Activated CD4-positive, alpha-beta T cell treated with anti-CD3 and anti-CD28 coated beads, Interleukin-2, amount 50 U/mL, for 48 hours (primary cell): ENCODE measurements around the gene SIN3A.

ENCODE experiments used
- DNase-seq, 2 experiments: peaks; one replicate each; pipeline ENCODE4 v3.0.0-alpha.2; 2020

The SIN3A gene

DNA sequence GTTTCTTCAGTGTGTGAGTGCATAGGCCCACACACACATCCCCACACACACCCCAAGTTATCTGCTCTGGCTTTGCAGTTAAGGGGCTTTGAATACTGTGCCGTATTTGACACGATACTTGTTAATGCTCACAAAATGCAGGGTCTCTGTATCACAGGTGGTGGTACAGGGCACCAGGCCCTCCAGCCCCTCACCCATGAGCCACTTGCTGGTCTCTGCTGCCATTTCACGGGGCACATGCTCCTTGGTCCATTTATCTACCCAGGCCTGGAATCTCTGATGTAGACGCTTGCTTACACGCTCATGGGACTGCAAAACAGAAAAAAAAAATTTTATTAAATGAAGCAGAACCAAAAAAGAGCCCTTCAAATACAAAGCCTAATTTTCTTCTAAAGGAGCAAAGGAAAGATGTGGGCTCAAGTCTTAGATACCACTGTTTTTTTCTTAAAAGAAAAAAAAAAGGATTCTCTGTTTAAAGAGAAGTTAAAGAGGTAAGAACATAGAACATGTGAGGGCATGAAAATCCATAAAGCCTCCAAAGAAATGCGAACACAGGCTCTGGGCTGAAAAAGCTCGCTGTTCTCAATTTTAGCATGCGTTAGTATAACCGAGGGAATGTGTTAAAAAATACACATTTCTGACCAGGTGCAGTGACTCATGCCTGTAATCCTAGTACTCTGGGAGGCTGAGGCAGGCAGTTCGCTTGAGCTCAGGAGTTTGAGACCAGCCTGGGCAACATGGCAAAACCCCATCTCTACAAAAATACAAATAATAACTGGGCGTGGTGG is 79.4 kb downstream of the SIN3A start:
- no peak for DNase-seq

DNA sequence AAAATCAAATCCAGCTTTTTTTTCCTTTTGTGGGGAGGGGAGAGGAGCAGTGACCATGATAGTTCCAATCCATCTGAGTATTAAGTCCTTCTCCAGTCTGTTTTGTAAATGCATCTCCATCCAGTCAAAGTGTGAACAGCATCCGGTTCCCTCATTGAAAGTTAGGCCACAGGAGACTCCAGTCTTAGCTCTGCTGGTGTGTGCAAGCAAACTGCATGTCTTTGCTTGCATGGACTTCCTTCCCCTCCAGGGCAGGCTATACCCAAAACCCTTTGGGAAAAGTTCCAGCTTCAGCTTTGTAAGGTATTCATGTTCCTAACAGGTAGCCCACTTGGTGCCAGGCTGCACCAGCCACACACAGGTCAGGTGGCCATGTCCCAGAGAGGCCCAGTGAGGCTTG is 80.0 kb downstream of the SIN3A start:
- DNase-seq: no peak

DNA sequence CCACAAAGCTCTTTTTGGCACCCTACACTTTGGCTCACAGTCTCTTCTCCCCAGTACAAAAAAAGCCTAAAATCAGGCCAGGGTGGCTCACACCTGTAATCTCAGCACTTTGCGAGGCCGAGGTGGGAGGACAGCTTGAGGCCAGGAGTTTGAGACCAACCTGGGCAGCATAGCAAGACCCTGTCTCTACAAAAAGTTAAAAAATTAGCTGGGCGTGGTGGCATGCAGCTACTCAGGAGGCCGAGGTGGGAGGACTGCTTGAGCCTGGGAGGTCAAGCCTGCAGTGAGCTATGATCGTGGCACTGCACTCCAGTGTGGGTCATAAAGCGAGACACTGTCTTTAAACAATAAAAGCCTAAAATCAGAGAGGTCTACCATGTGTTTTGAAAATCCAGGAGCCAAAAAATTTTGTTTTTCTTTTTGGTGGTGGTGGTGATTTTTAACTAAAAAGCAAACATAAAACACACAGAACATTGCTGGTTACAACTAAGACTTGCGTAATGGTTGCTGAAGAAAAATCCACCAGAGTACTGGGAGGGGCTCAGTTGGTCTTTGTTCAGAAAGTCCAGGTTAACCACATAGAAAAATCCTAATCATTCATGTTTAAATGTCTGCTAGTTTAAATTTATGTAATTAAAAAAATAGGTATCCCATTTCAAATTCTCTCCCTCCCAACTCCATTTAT is 81.5 kb downstream of the SIN3A start:
- DNase-seq: no peak

DNA sequence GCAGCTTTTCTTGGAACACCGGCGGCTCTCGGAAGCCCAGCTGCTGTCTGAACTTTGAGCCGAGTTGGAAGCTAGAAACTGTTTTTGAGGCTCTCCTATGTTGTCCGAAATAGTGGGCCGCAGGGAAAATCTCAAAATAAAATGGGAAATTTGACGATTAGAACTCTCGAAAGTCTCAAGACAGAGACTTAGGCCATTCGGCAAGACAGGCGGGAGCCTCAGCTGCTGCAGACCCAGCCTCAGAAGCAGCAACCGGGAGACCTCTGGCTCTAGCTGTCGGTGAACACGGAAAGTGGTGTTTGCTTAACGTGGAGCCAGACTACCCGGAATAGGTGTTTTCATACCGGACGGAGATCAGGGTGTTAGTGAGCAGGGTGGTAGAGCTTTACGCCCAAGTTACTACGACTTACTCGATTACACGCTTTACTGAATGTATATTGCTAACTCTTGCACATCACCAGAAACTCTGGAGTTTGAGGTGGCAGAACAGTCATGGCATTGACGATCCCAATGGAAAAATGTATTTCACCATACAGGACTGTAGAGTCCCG is 82.7 kb downstream of the SIN3A start:
- DNase-seq: peak in 1 of 2 experiments; percentile 32

DNA sequence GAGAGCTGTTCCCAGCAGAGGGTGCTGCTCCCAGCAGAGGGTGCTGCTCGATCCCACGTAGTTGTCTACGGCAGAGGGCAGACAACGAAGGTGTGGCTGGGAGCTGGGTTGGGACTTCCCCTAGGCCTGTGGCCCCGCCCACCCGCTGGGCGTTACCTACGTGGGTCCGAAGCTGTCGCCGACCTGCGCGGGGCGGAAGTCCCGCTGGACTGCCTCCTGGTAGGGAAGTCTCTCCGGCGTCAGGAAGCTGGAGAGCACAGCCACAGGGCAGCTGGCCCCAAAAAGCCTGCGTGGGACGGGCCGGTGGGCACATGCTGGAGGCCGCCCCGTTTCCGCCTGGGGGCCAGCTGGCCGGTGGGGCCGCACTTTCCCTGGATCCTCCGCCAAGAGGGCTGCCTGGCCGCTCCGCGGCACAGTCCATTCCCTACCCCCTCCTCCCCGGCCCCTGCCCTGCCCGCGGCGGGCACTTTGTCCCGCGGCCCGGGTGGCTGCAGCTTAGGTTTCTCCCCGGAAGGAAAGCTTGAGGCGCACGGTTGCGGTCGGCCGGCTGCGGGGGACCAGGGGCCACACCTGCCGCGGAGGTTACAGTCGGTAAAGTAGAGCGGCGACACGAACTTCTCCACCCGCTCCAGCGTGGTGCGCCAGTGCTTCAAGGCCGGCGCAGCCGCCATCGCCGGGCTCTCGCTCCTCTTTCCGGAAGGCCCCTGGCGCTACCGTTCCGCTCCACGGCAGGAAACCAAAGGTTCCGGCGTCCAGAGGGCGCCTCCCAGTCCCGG is 83.4 kb downstream of the SIN3A start, which contains the start of gene MAN2C1:
TSS of gene MAN2C1 (minus strand) at position 695 of the 776 bp plus-strand sequence. CDS start at position 671, 24 bp downstream.
- peak; percentile 96 to 97 for DNase-seq

DNA sequence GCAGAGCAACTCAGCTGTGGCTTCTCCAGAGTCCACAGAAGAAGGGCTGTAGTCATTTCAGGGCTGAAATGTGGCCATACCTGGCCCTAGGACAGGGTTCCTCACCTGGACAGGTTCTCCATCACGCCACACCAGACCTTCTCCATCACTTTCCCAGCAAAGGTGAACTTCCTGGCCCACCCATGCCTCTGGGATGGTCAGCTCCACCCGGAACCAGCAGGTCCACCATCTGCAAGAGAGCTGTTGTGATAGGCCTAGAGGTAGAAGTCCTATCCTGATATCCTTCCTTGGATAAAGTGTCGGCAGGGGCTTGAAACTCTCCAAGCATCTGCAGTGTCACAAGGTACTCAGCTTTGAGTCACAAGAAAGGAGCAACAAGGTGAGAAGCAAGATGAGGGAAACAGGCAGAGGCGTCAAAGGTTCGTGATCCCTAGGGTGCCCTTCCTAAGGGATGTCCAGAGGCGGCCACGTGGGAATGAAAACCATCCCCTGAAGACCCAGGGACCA is 84.0 kb downstream of the SIN3A start:
- no peak for DNase-seq

DNA sequence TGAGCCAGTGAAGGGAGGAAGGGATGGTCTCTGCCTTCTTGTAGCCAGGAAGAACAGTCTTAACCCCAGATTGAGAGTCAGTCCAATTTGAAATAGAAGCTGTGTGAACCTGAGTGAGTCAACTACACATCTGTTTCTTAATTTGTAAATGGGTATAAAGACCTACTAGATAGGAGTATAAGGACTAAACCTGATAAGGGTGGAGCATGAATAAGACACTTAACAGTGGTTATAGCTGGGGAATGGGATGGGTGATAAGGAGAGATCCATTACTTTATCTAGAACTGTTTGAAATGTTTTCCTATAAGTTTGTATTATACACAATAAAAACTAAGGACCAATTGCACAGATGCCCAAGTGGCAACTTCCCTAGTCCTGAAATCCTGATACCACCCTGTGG is 84.5 kb downstream of the SIN3A start:
- DNase-seq: no peak

DNA sequence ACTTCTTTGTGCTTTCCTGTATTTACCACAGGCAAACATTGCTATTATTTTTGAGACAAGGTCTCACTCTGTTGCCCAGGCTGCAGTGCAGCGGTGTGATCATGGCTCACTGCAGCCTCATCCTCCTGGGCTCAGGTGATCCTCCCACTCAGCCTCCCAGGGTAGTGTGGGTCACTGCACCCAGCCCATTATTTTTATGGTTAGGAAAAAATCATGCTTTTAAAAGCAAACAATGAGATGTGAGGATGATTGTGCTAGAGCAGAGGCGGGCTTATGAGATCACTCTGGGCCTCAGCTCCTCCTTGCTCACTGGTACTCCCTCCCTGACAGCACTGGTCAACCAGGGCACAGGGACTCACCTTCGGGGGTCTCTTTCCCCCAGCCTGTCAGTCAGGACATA is 85.3 kb downstream of the SIN3A start:
- DNase-seq: no peak

DNA sequence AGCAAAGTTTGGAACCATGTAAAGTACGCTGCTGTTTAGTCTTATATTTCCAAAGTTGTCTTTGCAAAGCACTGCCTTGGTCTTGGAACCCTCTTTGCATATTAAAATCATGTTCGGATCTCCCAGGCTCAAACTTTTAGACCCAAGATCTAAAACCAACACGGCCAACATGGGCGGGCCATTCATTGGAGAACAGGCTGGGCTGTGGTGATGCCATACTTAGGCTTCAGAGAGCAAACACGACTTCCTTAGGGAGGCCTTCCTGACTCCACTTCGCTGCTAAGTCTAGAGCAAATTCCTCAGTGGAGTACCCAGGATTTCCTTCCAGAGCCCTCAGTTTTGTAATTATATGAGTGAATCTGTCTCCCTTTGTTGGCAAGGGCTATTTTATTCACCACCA is 86.6 kb downstream of the SIN3A start:
- DNase-seq: no peak

DNA sequence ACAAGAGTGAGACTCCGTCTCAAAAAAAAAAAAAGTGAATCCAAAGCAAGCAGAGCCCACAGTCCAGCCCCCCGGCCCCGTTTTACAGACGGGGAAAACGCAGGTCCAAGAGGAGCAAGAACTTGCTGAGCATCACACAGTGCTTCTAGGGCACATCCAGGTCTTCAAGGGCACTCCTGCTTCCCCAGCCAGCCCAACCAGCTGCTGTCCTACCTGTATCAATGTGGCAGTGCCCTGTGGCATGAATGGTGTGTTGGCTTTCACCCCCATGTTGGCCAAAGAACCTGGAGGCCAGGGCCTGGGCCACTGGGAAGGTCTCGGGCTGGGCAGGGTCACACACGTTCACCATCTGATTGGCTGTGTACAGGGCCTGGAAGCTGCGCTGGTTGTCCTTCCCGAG is 87.7 kb downstream of the SIN3A start:
- no peak for DNase-seq

DNA sequence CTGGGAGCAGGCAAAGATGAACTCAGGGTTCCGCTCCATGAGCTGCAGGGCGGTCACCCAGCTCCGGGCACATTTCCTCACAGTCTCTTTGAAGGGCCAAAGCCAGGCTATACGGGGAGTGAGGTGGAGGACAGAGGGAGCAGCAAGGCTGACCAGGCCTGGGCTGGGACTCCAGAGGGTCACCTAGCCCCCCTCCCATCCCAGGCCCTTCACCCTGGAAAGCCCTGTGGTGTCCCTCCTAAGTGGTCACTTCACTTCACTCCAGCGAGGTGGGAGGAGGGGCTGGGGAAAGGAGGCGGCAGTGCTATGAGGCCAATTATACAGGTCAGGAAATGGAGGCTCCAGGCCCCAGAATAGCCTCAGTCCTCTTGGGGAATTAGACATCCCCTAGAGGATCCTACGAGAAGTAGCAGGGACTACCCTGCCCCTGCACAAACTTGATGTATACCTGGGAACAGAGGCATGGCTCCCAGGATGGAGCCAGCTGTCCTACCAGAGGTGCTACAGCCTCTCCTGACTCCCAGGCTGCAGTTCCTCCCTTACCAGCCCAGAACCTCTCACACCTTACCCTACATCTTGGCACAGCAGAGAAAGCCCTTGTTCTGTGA is 88.7 kb downstream of the SIN3A start:
- DNase-seq: no peak

DNA sequence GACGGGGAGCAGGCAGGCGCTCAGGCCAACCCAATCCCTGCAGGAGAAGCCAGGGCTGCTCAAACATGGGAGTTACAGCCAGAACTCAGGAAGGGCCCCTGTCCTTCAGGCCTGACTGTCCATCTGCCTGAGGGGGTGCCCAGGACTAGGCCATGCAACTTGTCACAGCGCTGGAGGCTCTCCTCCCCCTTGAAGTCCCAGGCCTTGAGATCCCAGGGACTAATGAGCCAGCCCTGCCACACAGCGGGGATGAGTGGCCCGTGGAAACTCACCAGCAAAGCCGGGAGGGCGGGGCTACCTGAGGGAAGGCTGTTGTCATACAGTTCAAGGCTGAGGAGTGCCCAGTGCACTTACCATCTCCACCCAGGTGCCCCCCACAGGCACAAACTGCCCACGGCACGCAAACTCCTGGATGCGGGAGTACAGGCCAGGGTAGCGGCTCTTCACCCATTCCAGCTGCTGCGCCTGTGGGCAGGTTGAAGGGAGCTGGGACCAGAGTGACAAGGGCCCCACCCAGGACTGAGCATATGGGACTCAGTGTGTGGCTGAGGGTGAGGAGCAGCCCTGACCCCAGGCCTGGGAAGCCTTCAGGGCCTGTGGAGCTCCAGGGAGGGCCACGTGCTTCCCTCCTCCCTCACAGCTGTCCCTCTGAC is 89.4 kb downstream of the SIN3A start:
- no peak for DNase-seq

DNA sequence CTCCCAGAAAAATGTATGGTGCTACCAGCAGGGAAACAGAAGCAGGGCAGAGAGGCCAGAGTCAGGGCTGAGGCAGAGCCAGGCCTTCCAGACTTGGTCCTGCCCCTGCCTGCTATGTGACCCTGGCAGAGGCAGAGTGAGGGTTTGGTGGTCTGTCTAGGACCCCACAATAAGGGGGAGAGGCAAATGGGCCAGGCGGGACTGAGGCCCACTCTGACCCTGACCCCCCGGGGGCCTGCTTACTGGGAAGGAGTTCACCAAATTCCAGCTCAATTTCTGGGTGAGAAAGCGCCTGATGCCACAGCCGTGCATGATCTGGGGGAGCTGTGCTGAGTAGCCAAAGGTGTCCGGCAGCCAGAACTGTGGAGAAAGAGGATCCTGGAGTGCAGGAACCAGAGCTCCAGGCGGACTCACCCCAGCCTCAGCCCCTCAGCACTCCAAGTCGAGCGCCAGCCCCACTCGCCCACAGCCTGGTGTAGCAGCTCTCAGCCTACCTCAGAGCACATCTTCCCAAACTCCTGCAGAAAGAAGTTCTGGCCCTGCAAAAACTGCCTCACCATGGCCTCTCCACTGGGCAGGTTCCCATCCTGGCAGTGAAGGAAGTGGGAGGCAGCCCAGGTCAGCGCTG is 90.0 kb downstream of the SIN3A start:
- DNase-seq: no peak

DNA sequence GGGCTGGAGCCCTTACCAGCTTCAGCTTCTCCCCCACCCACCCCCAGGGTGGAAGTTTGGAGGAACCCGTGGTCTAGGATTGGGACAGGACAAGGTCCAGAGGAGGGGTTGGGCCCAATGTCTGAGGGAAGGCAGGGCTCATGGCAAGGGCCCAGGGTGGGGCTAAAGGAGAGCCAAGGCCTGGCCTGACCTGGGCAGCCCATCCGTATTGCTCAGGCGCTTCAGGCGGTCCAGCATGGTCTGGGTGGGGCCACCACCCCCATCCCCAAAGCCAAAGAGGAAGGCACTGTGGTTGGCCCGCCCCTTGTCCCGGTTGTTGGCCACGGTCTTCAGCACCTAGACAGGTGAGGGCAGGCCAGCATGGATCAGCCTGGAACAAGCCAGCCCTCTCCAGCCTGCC is 90.6 kb downstream of the SIN3A start:
- no peak for DNase-seq

DNA sequence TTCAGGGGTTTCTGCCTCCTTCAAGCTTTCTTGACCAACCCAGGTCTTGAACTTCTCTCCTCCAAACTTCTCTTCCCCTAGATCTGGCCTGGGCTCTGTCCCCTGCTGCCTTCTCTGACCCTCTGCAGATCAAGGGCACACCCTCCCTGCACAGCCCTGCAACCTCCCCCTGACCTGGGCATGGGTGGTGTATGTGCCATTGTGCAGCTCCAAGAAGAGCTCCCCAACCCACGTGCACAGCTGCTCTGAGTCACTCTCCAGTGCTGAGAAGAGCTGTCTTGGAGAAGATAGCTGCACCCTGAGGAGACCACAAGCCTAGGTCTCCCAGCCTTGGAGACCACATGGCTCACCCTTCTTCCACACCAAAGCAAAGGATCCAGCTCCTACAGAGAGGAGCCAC is 91.1 kb downstream of the SIN3A start:
- no peak for DNase-seq

DNA sequence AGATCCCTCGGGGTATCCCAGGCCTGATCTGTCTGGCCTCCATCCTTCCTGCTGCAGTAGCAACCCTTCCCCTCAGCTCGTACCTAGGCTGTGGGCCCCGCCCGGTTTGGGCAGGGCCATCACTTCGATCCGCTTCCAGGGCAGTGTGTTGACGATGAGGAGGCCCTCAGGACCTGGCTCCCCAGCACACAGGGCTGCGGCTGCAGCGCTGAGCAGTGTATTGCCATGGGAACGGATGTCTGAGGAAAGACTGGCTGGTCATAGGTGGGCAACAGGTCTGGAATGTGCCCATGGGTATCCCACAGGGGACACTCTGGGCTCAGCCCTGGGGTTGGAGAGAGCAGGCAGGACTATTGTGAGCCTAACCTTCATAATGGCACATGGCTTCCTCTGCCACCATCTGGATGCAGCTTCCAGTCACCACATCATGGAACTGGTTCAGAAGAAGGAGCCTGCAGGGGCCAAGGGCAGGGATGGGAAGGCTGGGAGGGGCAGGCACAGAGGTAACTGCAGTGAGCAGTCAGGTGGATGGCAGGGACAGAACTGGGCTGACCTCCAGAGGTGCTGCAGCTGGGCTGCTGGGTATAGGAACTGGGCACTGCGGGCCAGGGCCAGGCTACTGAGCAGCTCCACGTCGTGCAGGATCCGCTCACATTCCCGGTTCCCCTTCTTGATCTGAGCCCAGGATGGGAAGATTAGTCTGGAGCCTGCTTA is 91.8 kb downstream of the SIN3A start:
- DNase-seq: no peak

DNA sequence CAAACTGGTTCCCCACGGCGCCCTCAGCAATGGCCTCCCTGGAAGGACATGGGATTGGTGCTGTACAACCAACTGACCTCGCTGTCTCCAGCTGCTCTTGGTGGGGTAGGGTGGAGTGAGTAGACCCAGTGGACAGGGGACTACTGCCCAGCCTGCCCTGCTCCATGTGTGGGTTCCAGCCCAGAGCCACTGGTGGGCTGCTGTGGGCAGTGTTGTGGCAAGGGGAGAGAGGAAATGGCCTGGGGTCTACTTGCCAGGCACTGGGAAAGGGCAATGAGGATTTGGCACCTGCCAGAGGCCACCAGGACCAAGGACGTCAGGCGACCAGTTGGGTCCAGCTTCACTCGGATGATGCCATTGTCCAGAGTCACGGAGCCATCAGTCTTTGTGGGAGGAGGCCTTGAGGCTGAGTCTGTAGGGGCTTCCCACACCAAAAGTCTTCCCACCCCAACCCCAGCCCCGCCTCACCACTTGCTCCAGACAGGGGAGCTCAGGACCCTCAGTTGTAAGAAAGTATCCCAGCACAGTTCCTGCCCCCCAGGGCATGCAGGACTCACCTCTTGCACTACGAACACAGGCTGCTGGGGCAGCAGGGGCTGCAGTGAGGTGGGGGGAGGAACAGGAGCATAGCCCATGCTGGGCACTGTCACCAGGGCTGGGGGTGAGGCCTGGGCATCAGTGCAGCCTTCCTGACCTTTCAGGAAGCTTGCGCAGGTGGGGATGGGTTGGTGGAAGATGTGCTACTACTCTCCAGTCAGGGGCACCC is 92.5 kb downstream of the SIN3A start:
- DNase-seq: no peak

DNA sequence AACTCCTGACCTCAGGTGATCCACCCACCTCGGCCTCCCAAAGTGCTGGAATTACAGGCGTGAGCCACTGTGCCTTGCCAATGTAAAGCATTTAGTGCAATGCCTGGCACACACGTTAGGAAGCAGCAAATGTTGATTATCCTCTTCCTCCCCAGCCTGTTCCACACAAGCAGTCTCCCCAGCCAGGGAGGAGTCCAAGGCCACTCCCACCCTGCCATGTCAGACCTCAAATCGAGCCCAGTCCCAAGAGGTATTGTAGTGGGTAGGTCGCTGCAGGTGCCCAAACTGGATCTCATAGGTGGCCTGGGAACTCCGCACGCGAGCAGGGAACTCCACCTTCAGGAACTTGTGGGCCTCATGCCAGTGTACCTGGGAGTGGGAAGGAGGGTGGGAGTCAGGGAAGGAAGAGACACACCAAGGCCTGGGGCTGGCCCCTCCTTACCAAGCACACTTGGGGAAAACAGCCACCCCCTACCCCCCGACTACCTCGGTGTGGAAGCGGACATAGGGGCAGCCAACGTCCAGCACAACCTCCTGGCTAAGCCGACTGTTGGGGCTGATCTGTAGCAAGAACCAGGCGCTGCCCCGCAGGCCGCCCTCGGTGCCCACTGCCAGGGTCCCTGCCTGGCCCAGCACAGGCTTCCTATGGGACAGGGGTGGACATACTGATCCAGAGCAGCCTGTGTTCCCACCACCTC is 93.4 kb downstream of the SIN3A start:
- no peak for DNase-seq

DNA sequence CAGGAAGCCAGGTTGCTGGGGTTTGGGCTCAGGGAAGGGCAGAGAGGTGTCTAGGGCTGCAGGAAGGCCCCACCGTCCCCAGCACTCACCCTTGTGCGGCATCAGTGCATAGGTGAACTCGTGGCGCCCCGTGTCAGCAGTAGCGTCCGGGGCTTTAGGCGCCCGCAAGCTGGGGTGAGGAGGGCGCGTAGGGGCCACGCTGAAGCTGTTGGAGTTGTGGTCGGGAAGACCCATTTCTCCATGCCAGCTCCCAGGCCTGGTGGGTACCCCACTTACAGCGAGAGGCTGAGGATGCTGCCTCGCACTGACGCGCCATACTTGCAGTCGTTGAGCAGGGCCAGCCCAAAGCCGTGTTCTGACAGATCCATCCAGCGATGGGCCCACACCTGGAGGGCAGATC is 95.0 kb downstream of the SIN3A start:
- no peak for DNase-seq

DNA sequence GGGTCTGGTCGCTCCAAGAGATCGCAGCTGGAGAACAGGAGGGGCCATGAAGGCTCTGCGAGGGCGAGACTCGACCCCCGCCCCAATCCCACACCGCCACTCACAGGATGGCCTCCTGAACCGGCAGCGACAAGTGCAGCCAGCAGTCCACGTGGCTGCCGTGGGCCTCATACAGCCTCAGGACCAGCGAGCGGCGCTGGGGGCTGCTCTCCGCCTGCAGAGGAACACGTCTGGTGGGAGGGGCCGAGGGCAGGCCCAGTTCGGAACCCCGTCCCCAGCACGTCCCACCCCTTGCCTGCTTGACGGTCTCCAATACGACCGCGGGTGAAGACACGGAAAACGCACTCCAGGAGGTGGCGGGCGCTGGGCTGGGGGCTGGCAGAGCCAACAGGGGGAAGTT is 95.5 kb downstream of the SIN3A start:
- no peak for DNase-seq
